ENCODE data around the gene KCTD1.

The KCTD1 gene

GRCh38 chr18:26549263-26550094 is 1.1 kb upstream of the KCTD1 start:
- FAIRE-seq (no peak), DNase-seq (ENCODE audit: low spot score) (peak; percentile 48)

- no peak for FAIRE-seq
- DNase-seq (ENCODE audit: low spot score), result peak; percentile 4
Measured at GRCh38 chr18:26547646-26548414, 523 bp downstream of the KCTD1 start.

- FAIRE-seq (no peak), DNase-seq (ENCODE audit: low spot score) (no peak)
Measured at GRCh38 chr18:26546875-26547645, 1.3 kb downstream of the KCTD1 start.

- no peak for FAIRE-seq
- DNase-seq (ENCODE audit: low spot score), result no peak
Measured at GRCh38 chr18:26546170-26546874, 2.0 kb downstream of the KCTD1 start.

GRCh38 chr18:26545335-26546123 is 2.8 kb downstream of the KCTD1 start:
- FAIRE-seq (no peak), DNase-seq (ENCODE audit: low spot score) (no peak)

- no peak for DNase-seq (ENCODE audit: low spot score)
- no peak for FAIRE-seq
Measured at GRCh38 chr18:26544451-26544850, 3.9 kb downstream of the KCTD1 start.

- FAIRE-seq (no peak), DNase-seq (ENCODE audit: low spot score) (no peak)
Measured at GRCh38 chr18:26543373-26543772, 5.0 kb downstream of the KCTD1 start.

- DNase-seq (ENCODE audit: low spot score), result no peak
- FAIRE-seq, result no peak
Measured at GRCh38 chr18:26540043-26540628, 8.2 kb downstream of the KCTD1 start.

- FAIRE-seq (no peak), DNase-seq (ENCODE audit: low spot score) (no peak)
Measured at GRCh38 chr18:26538524-26538923, 9.8 kb downstream of the KCTD1 start.

GRCh38 chr18:26536664-26537063 is 11.7 kb downstream of the KCTD1 start:
- no peak for DNase-seq (ENCODE audit: low spot score)
- no peak for FAIRE-seq

GRCh38 chr18:26536032-26536431 is 12.3 kb downstream of the KCTD1 start:
- FAIRE-seq, result no peak

GRCh38 chr18:26535630-26536029 is 12.7 kb downstream of the KCTD1 start:
- FAIRE-seq, result no peak

More at GRCh38 chr18:26536032-26536431, 12.3 kb downstream of the KCTD1 start:
- no peak for DNase-seq (ENCODE audit: low spot score)

GRCh38 chr18:26532367-26533340 is 15.7 kb downstream of the KCTD1 start:
- DNase-seq (ENCODE audit: low spot score) (no peak), FAIRE-seq (no peak)

More at GRCh38 chr18:26535630-26536029, 12.7 kb downstream of the KCTD1 start:
- DNase-seq (ENCODE audit: low spot score), result no peak

- no peak for DNase-seq (ENCODE audit: low spot score)
- no peak for FAIRE-seq
Measured at GRCh38 chr18:26531605-26532298, 16.6 kb downstream of the KCTD1 start.

GRCh38 chr18:26526966-26527234 is 21.5 kb downstream of the KCTD1 start:
- DNase-seq (ENCODE audit: low spot score) (no peak), FAIRE-seq (no peak)

- FAIRE-seq (no peak), DNase-seq (ENCODE audit: low spot score) (no peak)
Measured at GRCh38 chr18:26526128-26526965, 22.0 kb downstream of the KCTD1 start.
